Activated CD4-positive, alpha-beta T cell treated with anti-CD3 and anti-CD28 coated beads, Interleukin-2, Interleukin-4, amounts not matched to agents 100 ng/mL and 50 ng/mL, durations not matched to agents 16 hours and 8 hours (primary cell): ENCODE data around the gene GFAP.
A peak's percentile ranks its signal among the peaks of the same experiment; 100 is the strongest.

Source experiments
- DNase-seq: peaks from one replicate; pipeline ENCODE4 v3.0.0-alpha.2; 2020; ENCODE audit warnings: low spot score

The GFAP gene

DNA sequence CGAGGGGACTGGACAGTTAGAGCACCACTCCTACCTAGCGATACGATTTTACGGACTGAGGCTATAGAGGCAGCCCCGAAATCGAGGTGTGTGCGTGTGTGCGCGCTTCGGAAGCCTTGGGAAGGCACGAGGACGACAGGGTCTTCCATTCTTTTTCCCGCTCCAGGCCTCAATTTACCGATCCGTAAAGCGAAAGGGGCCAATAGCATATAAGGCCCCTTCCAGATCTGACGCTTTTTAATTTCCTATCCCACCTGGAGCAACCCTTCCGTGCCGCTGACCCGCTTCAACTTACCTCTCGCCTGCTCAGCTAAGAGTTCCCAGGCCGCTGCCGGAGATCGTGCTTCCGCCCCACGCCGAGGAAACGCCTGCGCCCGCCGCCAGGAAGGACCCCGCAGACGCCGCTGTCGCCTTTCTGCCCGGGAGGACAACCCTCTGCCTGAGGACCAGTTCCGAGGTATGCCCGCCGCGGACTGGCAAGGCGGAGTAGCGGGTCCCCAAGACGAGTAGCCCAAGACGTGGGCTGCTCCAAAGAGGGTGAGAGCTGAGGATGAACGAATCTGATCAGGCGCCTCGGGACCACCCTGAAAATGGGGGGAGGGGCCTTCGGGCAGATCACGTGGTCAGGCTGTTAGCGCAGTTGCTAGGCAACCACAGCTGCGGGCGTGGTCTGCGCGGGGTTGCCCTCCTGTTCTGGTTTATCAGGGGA is 16.1 kb downstream of the GFAP start, which contains the start of gene EFTUD2:
TSS of gene EFTUD2 (minus strand) at position 372 of the 709 bp plus-strand sequence. CDS start 4,924 bp downstream, outside the sequence.
- peak; percentile 91 for DNase-seq

- peak; percentile 23 for DNase-seq
Measured at GRCh38 chr17:44898768-44899073, 16.6 kb downstream of the GFAP start.

DNA sequence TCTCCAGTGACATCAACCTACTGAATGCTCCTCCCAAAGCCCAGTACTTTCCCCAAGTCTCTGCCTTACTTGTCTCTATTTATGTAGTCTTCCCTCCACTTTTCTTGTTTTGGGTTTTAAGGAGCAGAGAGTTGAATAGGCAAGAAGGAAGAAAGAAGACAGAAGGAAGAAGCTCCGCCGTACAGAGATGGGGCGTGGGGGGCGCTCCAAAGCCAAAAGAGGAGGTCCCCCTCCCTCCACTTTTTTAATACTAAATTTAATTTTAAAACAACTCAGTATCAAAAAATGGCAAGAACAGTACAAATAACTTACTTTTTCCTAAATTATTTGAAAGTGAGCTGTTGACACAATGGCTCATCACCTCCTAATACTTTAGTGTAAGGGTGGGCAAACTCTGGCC is 20.7 kb downstream of the GFAP start:
- no peak for DNase-seq

DNA sequence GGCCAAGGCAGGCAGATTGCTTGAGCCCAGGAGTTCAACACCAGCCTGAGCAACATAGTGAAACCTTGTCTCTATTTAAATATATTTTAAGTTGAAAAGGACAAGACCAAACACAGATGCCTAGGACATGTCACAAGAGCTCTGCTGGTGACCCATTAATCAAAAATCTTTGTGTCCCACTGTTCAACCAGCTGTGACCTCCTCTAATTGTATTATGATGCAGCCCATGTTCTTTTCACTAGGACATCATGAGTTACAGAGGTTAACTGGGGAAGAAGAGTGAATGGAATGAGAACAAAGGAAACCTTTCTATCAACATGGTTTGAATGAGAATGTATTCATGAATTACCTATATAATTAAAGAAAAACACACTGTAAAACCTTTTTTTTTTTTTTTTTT is 23.1 kb downstream of the GFAP start:
- DNase-seq = no peak

DNA sequence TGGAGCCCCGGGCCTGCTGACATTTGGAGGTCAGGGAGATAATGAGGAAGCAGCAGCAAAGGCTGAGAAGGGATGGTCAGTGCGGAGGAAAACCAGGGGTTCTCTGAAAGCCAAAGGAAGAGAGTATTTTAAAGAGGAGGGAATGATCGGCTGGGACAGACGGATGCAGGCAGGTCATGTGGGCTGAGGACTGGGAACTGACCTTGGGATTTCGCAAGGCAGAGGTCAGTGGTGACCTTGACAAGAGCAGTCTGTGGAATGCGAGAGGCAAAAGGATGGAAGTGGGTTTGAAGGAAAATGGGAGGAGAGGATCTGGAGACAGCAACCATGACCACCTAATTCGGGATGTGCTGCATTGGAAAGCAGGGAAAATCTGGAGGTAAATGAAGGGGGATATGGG is 26.3 kb downstream of the GFAP start:
- DNase-seq = no peak

GRCh38 chr17:44887971-44888954 is 27.0 kb downstream of the GFAP start:
- DNase-seq = peak; percentile 26

DNA sequence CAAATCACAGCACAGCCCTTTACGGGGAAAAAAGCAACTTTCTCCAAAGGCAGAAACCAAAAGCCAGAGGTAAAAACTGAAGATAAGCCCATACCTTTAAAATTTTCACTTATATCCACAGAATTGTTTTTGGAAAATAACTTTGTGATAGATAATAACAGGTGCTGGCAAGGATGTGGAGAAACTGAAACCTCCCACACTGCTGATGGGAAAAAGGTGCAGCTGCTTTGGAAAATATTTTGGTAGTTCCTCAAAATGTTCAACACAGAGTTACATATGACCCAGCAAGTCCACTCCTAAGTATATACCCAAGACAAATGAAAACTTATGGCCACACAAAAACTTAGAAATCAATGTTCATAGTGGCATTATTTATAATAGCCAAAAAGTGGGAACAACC is 28.3 kb downstream of the GFAP start:
- DNase-seq = no peak

DNA sequence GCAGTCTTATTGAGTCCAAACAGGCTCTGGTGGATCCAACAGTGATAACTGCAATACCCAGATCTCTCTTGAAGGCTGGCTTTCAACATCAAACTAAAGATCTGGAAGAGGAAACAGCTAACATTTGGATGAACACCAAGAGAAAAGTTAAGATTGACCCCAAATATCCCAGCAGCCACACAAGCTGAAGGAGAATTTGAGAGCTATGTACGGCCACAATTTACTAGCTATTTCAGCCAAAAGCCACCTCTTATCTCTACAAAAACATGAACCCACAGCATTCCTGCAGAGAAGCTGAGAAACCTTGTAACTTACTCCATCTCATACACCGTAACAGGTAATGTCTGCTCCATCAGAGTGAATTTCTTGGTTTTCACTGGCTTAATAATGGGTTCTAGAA is 30.4 kb downstream of the GFAP start:
- DNase-seq = no peak

DNA sequence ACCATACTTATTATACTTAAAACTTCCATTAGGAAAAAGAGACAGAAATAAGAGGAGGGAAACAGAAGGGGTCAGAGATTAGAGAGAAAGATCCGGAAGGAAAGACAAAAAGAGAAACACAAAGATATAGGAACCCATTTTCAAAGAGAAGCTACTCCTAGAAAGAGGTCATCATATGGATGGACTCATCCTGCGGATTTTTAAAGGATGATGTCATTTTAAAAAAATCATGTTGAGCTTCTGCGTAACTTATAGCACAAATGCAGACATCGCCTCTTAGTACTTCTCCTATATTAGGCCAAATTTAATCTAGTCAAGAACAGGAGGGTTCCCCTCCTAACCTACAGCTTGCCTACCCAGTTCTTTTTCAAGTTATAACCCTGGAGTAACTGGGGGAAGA is 34.2 kb downstream of the GFAP start:
- no peak for DNase-seq

DNA sequence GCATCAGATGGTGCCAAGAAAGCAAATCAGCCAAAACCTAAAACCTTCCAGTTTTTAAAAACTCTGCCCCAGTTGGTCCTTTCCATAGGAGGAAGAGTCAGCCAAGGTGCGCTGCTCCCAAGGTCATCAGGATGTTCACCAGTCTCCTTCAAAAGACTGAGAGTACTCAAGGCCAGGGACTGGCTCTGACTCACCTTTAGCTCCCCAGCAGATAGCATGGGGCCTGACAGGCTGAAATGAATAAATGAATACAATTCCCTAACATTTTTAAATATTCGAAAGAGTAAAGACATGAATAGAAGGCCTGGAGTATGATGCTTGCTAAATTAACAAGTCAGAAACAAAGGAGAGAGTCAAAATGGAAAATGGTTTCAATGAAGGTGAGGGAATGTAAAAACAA is 35.2 kb downstream of the GFAP start:
- no peak for DNase-seq

- DNase-seq = no peak
Measured at GRCh38 chr17:44879376-44879775, 35.9 kb downstream of the GFAP start.

DNA sequence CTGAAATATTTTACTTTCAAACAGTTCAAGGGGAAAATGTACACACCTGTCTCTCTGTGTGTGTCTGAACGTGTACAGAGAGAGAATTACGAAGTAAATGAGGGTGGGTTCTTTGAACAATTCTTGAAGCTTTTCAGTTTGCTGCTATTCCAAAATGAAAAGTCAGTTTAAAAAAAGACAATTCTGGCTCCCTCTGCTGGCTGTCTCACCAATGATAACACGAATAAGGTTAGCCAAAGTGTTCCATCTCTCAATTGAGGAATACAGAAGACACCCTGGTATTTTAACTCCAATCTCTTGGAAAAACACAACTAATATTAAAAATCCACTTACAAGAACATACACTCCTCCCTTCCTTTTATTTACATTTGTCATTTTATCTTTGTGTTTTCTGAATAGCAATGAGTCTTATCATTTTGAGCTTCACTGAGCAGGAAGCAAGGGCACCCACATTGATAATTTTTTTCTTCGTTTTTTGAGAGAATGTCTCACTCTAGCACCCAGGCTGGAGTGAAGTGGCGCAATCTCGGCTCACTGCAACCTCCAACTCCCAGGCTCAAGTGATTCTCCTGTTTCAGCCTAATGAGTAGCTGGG is 36.6 kb downstream of the GFAP start:
- DNase-seq = peak; percentile 22

GRCh38 chr17:44877121-44877520 is 38.2 kb downstream of the GFAP start:
- DNase-seq = no peak

DNA sequence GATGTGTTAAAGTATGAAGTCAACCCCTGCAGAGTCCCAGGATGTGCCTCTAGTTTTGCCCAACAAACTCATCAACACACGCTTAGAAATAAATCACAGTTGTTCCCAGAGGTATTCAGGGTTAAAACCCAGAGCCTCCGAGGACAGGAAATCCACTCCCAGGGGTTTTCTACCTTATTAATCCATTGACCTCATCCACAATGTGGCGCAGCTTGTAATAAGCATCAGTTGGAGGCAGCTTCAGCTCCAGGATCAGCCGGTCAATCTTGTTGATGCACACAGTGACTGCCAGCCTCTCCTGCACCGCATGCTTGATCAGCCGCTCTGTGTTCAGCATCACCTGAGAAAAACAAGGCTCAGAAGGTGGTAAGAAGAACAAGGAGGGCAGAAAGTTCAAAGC is 39.5 kb downstream of the GFAP start:
- DNase-seq = no peak

- DNase-seq = no peak
Measured at GRCh38 chr17:44872131-44872768, 43.0 kb downstream of the GFAP start.

DNA sequence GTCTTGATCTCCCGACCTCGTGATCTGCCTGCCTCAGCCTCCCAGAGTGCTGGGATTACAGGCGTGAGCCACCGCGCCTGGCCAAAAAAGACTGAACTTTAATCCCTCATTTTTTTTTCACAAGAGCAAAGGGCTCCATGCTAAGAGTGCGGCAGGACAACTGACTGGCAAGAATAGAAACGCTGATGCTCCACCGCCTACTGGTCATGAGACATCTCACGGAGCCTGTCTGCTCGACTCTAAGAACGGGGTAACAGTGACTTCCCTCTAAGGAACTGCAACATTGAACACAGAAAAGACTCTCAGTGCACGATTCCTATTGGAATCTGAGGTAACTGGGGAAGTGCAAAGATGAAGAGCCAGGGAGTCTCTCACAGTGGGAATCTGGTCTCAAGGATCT is 43.7 kb downstream of the GFAP start:
- DNase-seq = no peak

DNA sequence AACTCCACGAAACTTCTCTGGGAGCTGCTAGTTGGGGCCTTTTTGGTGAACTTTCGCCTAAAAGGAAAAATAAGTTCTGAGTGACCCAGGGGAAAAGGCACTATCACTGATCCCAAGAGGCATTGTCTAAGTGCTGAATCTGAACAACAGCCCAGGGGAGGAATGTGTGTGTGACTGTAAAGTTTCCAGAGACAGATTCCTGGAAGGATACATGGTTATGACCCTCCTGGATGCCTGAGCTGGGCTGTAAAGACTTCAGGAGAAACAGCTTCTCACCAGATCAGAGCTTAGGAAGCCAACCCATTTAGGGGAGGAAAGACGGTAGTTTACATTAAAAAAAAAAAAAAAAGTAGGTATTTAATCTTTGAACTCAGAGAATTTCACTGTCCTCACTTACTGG is 47.5 kb downstream of the GFAP start:
- no peak for DNase-seq

DNA sequence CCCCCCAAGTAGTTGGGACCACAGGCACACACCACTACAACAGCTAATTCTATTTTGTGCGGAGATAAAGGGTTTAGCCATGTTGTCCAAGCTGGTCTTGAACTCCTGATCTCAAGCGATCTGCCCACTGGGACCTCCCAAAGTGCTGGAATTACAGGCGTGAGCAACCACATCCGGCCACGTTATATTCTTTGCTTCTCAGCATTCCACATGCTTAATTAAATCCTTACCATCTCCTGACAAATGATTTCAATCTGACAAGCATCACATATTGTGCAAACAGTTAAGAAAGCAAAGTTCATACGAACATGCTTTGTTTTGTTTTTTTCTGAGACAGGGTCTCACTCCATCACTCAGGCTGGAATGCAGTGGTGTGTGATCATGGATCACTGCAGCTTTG is 49.4 kb downstream of the GFAP start:
- DNase-seq = no peak

DNA sequence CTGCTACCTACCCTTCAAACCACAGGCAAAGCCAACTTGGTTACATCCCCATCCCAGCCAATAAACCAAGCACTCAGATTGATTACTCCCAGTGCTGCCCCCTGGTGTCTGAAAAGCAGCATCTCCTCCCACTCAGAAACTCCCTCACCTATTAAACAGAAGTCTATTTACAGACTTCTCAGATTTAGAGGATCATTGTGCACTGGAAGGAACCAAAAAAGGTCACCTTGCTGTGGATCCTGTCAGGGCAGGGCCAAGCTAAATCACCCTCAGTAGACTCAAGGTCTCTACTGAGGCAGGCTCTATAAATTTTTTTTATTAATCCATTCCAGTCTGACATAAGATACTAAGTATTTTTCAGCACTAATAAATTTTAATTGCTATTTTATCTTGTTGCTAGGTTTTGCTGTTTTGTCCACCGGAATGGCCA is 50.1 kb downstream of the GFAP start:
- peak; percentile 70 for DNase-seq

DNA sequence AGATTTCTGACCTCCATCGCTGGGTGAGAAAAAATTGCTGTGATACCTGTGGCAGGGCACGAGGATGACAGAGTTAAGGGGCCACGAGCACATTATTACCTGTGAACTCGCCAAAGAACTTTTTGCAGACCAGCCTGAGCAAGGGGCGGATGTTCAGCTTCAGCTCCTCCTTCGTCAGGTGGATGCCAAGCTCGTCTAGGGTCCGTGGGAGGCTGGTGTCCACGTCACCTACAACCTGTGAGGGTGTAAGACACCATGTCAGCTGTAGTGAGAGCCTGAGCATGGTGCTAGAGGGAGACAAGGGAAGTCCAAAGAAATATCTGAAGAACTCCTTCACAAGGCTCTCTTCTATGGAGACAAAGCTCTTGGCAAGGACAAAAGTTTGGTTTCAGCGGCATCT is 50.5 kb downstream of the GFAP start:
- DNase-seq = no peak

DNA sequence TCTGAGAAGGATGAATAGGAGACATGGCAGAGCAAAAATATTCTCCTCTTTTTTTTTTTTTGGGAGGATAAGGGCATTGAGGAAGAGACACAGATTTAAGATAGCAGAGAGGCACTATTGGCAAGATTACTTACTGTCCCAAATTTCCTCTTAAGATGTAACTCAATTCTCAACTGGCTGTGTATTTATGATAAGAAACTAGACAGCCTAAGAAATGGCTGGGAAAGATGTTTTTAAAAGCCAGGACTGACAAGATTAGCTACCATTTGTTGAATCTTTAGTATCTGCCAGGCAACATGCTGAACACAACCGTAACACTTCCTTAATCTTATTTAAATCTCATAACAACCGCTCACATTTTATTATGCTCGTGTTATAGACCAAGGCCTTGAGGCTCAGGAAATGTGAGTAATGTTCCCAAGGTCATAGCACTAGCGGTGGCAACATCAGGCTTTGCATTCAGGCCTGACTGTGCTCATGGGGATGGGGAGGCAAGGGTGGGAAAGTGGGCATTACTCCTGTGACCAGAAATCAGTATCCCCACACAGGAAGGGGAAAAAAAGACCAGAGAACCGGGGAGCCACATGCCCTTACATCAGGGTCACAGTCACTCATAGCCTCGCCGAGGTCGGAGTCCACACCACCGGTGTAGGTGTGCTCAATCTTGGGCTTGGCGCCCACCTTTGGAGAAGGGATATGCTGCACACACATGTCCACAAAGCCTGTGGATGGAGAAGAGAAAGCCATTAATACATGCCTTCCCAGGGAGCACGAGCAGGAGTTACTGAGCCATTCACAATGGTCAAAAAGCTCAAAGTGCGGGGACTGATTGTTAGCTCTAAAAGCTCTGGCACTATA is 52.0 kb downstream of the GFAP start:
- no peak for DNase-seq
